ENCODE data around the gene TPPP2.

The TPPP2 gene

GRCh38 chr14:20998139-20998538 is 31.9 kb upstream of the TPPP2 start:
- ChIA-PET POLR2A (interaction anchor here (0.6 to 1.2 kb wide), 2 partner anchors 73 to 344 kb away, joined by 3 to 5 read pairs; no protein-coding TSS in a partner anchor), CTCF (interaction anchor here (0.6 to 5.4 kb wide), 6 partner anchors 7 to 106 kb away, joined by 3 to 35 read pairs (median 5); no protein-coding TSS in a partner anchor)
- H3K4me1 ChIP-seq (ENCODE audit: control insufficient read depth, insufficient read depth, low read length): no peaks in the 10 kb centered on the region
- TF ChIP-seq, protein P1, sequence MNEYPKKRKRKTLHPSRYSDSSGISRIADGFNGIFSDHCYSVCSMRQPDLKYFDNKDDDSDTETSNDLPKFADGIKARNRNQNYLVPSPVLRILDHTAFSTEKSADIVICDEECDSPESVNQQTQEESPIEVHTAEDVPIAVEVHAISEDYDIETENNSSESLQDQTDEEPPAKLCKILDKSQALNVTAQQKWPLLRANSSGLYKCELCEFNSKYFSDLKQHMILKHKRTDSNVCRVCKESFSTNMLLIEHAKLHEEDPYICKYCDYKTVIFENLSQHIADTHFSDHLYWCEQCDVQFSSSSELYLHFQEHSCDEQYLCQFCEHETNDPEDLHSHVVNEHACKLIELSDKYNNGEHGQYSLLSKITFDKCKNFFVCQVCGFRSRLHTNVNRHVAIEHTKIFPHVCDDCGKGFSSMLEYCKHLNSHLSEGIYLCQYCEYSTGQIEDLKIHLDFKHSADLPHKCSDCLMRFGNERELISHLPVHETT (tag by site-specific recombination; IDR thresholded peaks at IDR 0.05): no peak
- TF ChIP-seq BCL11A (tag by site-specific recombination; IDR thresholded peaks at IDR 0.05; ENCODE audit: low read depth) (no peak), ZNF488 (tag by site-specific recombination; IDR thresholded peaks at IDR 0.05) (no peak), SCRT2 (tag by site-specific recombination; IDR thresholded peaks at IDR 0.05) (peak; percentile 91), ZNF211 (tag by site-specific recombination; IDR thresholded peaks at IDR 0.05; ENCODE audit: low read depth) (no peak), ZNF132 (tag by site-specific recombination; IDR thresholded peaks at IDR 0.05; ENCODE audit: borderline replicate concordance) (no peak), ZBTB10 (tag by site-specific recombination; IDR thresholded peaks at IDR 0.05) (no peak), ZNF10 (tag by site-specific recombination; IDR thresholded peaks at IDR 0.05) (0 out of 2 replicates have a peak, but pooled peaks have one; percentile 18), ZNF292 (tag by site-specific recombination; IDR thresholded peaks at IDR 0.05; ENCODE audit: borderline replicate concordance, low read depth) (no peak), ZNF473 (tag by site-specific recombination; IDR thresholded peaks at IDR 0.05) (no peak), SCRT1 (tag by site-specific recombination; IDR thresholded peaks at IDR 0.05; ENCODE audit: borderline replicate concordance) (peak; percentile 70; the same call in 1 of the 2 replicates), ZNF133 (tag by site-specific recombination; IDR thresholded peaks at IDR 0.05) (no peak), YY2 (tag by site-specific recombination; IDR thresholded peaks at IDR 0.05) (no peak), ZNF76 (tag by site-specific recombination; IDR thresholded peaks at IDR 0.05; ENCODE audit: borderline replicate concordance, low read depth) (no peak)
- TF ChIP-seq, protein P2, sequence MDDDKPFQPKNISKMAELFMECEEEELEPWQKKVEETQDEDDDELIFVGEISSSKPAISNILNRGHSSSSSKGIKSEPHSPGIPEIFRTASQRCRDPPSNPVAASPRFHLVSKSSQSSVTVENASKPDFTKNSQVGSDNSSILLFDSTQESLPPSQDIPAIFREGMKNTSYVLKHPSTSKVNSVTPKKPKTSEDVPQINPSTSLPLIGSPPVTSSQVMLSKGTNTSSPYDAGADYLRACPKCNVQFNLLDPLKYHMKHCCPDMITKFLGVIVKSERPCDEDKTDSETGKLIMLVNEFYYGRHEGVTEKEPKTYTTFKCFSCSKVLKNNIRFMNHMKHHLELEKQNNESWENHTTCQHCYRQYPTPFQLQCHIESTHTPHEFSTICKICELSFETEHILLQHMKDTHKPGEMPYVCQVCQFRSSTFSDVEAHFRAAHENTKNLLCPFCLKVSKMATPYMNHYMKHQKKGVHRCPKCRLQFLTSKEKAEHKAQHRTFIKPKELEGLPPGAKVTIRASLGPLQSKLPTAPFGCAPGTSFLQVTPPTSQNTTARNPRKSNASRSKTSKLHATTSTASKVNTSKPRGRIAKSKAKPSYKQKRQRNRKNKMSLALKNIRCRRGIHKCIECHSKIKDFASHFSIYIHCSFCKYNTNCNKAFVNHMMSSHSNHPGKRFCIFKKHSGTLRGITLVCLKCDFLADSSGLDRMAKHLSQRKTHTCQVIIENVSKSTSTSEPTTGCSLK (tag by site-specific recombination; IDR thresholded peaks at IDR 0.05): no peak
- TF ChIP-seq, protein P3, sequence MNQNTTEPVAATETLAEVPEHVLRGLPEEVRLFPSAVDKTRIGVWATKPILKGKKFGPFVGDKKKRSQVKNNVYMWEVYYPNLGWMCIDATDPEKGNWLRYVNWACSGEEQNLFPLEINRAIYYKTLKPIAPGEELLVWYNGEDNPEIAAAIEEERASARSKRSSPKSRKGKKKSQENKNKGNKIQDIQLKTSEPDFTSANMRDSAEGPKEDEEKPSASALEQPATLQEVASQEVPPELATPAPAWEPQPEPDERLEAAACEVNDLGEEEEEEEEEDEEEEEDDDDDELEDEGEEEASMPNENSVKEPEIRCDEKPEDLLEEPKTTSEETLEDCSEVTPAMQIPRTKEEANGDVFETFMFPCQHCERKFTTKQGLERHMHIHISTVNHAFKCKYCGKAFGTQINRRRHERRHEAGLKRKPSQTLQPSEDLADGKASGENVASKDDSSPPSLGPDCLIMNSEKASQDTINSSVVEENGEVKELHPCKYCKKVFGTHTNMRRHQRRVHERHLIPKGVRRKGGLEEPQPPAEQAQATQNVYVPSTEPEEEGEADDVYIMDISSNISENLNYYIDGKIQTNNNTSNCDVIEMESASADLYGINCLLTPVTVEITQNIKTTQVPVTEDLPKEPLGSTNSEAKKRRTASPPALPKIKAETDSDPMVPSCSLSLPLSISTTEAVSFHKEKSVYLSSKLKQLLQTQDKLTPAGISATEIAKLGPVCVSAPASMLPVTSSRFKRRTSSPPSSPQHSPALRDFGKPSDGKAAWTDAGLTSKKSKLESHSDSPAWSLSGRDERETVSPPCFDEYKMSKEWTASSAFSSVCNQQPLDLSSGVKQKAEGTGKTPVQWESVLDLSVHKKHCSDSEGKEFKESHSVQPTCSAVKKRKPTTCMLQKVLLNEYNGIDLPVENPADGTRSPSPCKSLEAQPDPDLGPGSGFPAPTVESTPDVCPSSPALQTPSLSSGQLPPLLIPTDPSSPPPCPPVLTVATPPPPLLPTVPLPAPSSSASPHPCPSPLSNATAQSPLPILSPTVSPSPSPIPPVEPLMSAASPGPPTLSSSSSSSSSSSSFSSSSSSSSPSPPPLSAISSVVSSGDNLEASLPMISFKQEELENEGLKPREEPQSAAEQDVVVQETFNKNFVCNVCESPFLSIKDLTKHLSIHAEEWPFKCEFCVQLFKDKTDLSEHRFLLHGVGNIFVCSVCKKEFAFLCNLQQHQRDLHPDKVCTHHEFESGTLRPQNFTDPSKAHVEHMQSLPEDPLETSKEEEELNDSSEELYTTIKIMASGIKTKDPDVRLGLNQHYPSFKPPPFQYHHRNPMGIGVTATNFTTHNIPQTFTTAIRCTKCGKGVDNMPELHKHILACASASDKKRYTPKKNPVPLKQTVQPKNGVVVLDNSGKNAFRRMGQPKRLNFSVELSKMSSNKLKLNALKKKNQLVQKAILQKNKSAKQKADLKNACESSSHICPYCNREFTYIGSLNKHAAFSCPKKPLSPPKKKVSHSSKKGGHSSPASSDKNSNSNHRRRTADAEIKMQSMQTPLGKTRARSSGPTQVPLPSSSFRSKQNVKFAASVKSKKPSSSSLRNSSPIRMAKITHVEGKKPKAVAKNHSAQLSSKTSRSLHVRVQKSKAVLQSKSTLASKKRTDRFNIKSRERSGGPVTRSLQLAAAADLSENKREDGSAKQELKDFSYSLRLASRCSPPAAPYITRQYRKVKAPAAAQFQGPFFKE (tag by site-specific recombination; IDR thresholded peaks at IDR 0.05; ENCODE audit: borderline replicate concordance): no peak
- peaks cover 44 to 49% of the 10 kb centered on the region in 2 experiments for H3K36me3 ChIP-seq (ENCODE audit: control insufficient read depth in 2 of 2, insufficient read depth in 1 of 2, low read length in 2 of 2)
- H3K4me3 ChIP-seq (ENCODE audit: low read depth, low read length): no peak overlapping the region
- H3K9me3 ChIP-seq (ENCODE audit: control insufficient read depth, insufficient read depth, low read depth, low read length): no peaks in the 10 kb centered on the region
- no peak overlapping the region for H3K27ac ChIP-seq (ENCODE audit: extremely low read depth, low read depth, low read length)
